Measurements from ENCODE around the gene ZNF566. TPM values are rescaled to one million over a fixed set of nuclear protein-coding genes. Genes with fewer than 3 reads are reported as not detected.
A peak's percentile ranks its signal among the peaks of the same experiment; 100 is the strongest.

Gene ZNF566
- total and polyA plus RNA-seq, 2 of the 13 experiments (the other 11 are each of a cell fraction or from before 2014, with no cell fraction given): 4.8 to 13.7 TPM

DNA sequence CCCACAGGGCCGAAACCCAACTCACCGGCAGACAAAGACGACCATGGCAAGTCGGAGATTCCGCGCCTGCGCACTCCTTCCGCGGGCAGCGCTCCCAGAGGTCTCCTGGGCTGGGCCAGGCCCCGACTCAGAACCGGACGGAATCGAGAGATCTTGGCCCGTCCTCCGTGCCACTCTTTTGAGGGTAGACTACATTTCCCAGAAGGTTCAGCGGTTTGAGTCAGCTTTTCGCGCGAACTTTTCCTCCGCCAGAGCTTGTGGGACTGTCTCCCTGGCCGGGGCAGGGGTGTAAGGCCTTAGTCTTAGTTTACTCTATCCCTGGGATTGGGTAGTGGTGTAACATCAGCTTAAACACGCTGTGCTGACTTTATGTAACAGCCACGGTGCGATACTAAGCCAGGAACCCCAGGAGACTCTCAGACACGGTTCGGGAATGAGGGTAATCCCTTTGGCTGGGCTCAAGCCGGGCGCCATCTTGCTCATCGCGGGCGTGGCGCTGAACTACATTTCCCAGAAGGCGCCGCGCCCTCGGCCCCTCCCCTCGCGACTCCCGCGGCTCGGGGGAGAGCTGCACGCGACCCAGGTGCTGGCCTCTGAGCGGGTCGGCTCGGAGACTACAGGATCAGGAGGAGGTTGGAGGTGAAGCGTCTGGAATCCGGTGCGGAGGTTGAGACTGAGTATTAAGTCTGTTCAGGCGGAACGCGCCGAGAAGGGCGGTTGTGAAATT, 39.0 kb upstream of the ZNF566 start, which contains the start of gene ZNF260 (continued):
- no peak for TF ChIP-seq EP300 (IDR thresholded peaks at IDR 0.05; ENCODE audit: low read depth in 2 of 2, low read length in 2 of 2)
- TF ChIP-seq EP300 (CRISPR knock-in tag; IDR thresholded peaks at IDR 0.05; ENCODE audit: borderline replicate concordance): no peak
- peak; percentile 80 for TF ChIP-seq KMT2A (CRISPR knock-in tag; IDR thresholded peaks at IDR 0.05)
- TF ChIP-seq, protein P1, sequence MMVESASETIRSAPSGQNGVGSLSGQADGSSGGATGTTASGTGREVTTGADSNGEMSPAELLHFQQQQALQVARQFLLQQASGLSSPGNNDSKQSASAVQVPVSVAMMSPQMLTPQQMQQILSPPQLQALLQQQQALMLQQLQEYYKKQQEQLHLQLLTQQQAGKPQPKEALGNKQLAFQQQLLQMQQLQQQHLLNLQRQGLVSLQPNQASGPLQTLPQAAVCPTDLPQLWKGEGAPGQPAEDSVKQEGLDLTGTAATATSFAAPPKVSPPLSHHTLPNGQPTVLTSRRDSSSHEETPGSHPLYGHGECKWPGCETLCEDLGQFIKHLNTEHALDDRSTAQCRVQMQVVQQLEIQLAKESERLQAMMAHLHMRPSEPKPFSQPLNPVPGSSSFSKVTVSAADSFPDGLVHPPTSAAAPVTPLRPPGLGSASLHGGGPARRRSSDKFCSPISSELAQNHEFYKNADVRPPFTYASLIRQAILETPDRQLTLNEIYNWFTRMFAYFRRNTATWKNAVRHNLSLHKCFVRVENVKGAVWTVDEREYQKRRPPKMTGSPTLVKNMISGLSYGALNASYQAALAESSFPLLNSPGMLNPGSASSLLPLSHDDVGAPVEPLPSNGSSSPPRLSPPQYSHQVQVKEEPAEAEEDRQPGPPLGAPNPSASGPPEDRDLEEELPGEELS (CRISPR knock-in tag; IDR thresholded peaks at IDR 0.05): 0 out of 2 replicates have a peak, but pooled peaks have one; percentile 7
- TF ChIP-seq PLRG1 (conservative IDR thresholded peaks at IDR 0.05): no peak
- TF ChIP-seq AHR (CRISPR knock-in tag; IDR thresholded peaks at IDR 0.05): no peak
- peak; percentile 11 for TF ChIP-seq XRCC5 (optimal IDR thresholded peaks at IDR 0.05; ENCODE audit: low read length)
- TF ChIP-seq GATAD1 (CRISPR knock-in tag; IDR thresholded peaks at IDR 0.05): peak; percentile 85
- TF ChIP-seq ZNF7 (CRISPR knock-in tag; IDR thresholded peaks at IDR 0.05): no peak
- no peak for TF ChIP-seq AGO2 (optimal IDR thresholded peaks at IDR 0.05; ENCODE audit: low read depth, low read length)
- TF ChIP-seq MAFK (conservative IDR thresholded peaks at IDR 0.05 in 1 of 2, IDR thresholded peaks at IDR 0.05 in 1 of 2; ENCODE audit: low read length in 2 of 2): peak in 1 of 2 experiments; percentile 18; a peak in 1 of 4 replicates
- 0 out of 2 replicates have a peak, but pooled peaks have one; percentile 64 for TF ChIP-seq ZNF136 (CRISPR knock-in tag; IDR thresholded peaks at IDR 0.05; ENCODE audit: low read depth)
- 0 out of 2 replicates have a peak, but pooled peaks have one; percentile 20 for TF ChIP-seq ZNF3 (CRISPR knock-in tag; IDR thresholded peaks at IDR 0.05)
- TF ChIP-seq, protein P2, sequence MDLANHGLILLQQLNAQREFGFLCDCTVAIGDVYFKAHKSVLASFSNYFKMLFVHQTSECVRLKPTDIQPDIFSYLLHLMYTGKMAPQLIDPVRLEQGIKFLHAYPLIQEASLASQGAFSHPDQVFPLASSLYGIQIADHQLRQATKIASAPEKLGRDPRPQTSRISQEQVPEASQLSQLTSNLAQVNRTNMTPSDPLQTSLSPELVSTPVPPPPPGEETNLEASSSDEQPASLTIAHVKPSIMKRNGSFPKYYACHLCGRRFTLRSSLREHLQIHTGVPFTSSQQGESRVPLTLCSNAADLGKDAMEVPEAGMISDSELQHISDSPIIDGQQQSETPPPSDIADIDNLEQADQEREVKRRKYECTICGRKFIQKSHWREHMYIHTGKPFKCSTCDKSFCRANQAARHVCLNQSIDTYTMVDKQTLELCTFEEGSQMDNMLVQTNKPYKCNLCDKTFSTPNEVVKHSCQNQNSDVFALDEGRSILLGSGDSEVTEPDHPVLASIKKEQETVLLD (CRISPR knock-in tag; IDR thresholded peaks at IDR 0.05; ENCODE audit: low read depth): no peak
- TF ChIP-seq KLF13 (CRISPR knock-in tag; IDR thresholded peaks at IDR 0.05): no peak
- no peak for TF ChIP-seq ZNF703 (CRISPR knock-in tag; IDR thresholded peaks at IDR 0.05; ENCODE audit: borderline replicate concordance)
- no peak for TF ChIP-seq ZNF510 (CRISPR knock-in tag; IDR thresholded peaks at IDR 0.05; ENCODE audit: low read depth)
- peak; percentile 77 for TF ChIP-seq ZNF335 (CRISPR knock-in tag; IDR thresholded peaks at IDR 0.05)
- TF ChIP-seq HOXA7 (CRISPR knock-in tag; IDR thresholded peaks at IDR 0.05): no peak
- TF ChIP-seq, protein P3, sequence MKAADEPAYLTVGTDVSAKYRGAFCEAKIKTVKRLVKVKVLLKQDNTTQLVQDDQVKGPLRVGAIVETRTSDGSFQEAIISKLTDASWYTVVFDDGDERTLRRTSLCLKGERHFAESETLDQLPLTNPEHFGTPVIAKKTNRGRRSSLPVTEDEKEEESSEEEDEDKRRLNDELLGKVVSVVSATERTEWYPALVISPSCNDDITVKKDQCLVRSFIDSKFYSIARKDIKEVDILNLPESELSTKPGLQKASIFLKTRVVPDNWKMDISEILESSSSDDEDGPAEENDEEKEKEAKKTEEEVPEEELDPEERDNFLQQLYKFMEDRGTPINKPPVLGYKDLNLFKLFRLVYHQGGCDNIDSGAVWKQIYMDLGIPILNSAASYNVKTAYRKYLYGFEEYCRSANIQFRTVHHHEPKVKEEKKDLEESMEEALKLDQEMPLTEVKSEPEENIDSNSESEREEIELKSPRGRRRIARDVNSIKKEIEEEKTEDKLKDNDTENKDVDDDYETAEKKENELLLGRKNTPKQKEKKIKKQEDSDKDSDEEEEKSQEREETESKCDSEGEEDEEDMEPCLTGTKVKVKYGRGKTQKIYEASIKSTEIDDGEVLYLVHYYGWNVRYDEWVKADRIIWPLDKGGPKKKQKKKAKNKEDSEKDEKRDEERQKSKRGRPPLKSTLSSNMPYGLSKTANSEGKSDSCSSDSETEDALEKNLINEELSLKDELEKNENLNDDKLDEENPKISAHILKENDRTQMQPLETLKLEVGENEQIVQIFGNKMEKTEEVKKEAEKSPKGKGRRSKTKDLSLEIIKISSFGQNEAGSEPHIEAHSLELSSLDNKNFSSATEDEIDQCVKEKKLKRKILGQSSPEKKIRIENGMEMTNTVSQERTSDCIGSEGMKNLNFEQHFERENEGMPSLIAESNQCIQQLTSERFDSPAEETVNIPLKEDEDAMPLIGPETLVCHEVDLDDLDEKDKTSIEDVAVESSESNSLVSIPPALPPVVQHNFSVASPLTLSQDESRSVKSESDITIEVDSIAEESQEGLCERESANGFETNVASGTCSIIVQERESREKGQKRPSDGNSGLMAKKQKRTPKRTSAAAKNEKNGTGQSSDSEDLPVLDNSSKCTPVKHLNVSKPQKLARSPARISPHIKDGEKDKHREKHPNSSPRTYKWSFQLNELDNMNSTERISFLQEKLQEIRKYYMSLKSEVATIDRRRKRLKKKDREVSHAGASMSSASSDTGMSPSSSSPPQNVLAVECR (CRISPR knock-in tag; IDR thresholded peaks at IDR 0.05; ENCODE audit: borderline replicate concordance): peak; percentile 94
- TF ChIP-seq ZNF33A (CRISPR knock-in tag; IDR thresholded peaks at IDR 0.05; ENCODE audit: borderline replicate concordance): no peak
- TF ChIP-seq, protein P4, sequence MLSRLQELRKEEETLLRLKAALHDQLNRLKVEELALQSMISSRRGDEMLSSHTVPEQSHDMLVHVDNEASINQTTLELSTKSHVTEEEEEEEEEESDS (CRISPR knock-in tag; IDR thresholded peaks at IDR 0.05; ENCODE audit: borderline replicate concordance): no peak
